Measurements from ENCODE around the gene MPRIP.

MPRIP gene

GRCh38 chr17:17150448-17150800 is 108.2 kb downstream of the MPRIP start (continued):
- TF ChIP-seq, protein P1, sequence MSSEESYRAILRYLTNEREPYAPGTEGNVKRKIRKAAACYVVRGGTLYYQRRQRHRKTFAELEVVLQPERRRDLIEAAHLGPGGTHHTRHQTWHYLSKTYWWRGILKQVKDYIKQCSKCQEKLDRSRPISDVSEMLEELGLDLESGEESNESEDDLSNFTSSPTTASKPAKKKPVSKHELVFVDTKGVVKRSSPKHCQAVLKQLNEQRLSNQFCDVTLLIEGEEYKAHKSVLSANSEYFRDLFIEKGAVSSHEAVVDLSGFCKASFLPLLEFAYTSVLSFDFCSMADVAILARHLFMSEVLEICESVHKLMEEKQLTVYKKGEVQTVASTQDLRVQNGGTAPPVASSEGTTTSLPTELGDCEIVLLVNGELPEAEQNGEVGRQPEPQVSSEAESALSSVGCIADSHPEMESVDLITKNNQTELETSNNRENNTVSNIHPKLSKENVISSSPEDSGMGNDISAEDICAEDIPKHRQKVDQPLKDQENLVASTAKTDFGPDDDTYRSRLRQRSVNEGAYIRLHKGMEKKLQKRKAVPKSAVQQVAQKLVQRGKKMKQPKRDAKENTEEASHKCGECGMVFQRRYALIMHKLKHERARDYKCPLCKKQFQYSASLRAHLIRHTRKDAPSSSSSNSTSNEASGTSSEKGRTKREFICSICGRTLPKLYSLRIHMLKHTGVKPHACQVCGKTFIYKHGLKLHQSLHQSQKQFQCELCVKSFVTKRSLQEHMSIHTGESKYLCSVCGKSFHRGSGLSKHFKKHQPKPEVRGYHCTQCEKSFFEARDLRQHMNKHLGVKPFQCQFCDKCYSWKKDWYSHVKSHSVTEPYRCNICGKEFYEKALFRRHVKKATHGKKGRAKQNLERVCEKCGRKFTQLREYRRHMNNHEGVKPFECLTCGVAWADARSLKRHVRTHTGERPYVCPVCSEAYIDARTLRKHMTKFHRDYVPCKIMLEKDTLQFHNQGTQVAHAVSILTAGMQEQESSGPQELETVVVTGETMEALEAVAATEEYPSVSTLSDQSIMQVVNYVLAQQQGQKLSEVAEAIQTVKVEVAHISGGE (tag by site-specific recombination; conservative IDR thresholded peaks at IDR 0.05; ENCODE audit: low read depth), result no peak
- TF ChIP-seq ZNF16 (tag by site-specific recombination; IDR thresholded peaks at IDR 0.05; ENCODE audit: low read depth) (no peak), GLIS1 (tag by site-specific recombination; IDR thresholded peaks at IDR 0.05) (no peak), REPIN1 (tag by site-specific recombination; IDR thresholded peaks at IDR 0.05; ENCODE audit: low read depth) (no peak), ZIC2 (tag by site-specific recombination; IDR thresholded peaks at IDR 0.05) (no peak), ZNF24 (tag by site-specific recombination; IDR thresholded peaks at IDR 0.05) (no peak), ZNF350 (tag by site-specific recombination; IDR thresholded peaks at IDR 0.05) (no peak), ZNF768 (tag by site-specific recombination; IDR thresholded peaks at IDR 0.05) (no peak), SP2 (tag by site-specific recombination; IDR thresholded peaks at IDR 0.05) (no peak), ZNF777 (tag by site-specific recombination; IDR thresholded peaks at IDR 0.05; ENCODE audit: borderline replicate concordance) (no peak)

GRCh38 chr17:17151055-17151454 is 108.8 kb downstream of the MPRIP start:
- TF ChIP-seq ZNF19 (tag by site-specific recombination; IDR thresholded peaks at IDR 0.05; ENCODE audit: low read depth), result no peak
- no peak for TF ChIP-seq ZNF157 (tag by site-specific recombination; IDR thresholded peaks at IDR 0.05)
- no peak for TF ChIP-seq ZNF354C (tag by site-specific recombination; IDR thresholded peaks at IDR 0.05; ENCODE audit: borderline replicate concordance, low read depth)
- no peak for TF ChIP-seq TSHZ1 (tag by site-specific recombination; IDR thresholded peaks at IDR 0.05; ENCODE audit: borderline replicate concordance)
- TF ChIP-seq ZNF426 (tag by site-specific recombination; IDR thresholded peaks at IDR 0.05), result no peak
- Histone ChIP-seq H3K9me3 (ENCODE audit: control insufficient read depth, insufficient read depth, low read depth, low read length) (no peaks in the 10 kb centered on the region), H3K4me1 (ENCODE audit: control insufficient read depth, insufficient read depth, low read length) (no peaks in the 10 kb centered on the region), H3K4me3 (ENCODE audit: low read depth, low read length) (no peak overlapping the region), H3K27ac (ENCODE audit: extremely low read depth, low read depth, low read length) (no peak overlapping the region), H3K36me3 (ENCODE audit: control insufficient read depth in 2 of 2, insufficient read depth in 1 of 2, low read length in 2 of 2) (peaks cover 35 to 94% of the 10 kb centered on the region in 2 experiments)
- ChIA-PET POLR2A (no interaction called here), CTCF (interaction anchor here (1.9 kb wide), 1 partner anchor 9 kb away, joined by 11 read pairs; no protein-coding TSS in a partner anchor)

DNA sequence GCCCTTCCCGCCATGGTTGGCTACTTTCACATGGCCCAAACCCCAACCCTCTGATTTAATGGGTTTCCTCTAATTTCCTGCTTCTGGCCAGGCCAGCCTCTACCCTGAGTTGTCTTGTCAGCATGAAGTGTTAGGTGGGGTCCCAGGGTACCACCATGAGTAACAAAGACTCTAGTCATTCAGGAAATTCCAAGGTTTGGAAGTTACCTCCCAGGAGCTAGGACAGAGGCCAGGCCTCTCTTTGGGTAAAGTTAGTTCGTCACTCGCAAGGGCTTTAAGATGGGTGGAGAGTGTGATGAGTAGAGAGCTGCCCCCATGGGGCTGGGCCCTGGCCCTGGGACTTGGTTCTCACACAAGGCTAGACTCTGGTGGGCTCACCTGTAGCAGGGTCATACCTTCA is 109.3 kb downstream of the MPRIP start:
- Histone ChIP-seq H3K9me3 (ENCODE audit: control insufficient read depth, insufficient read depth, low read depth, low read length) (no peaks in the 10 kb centered on the region), H3K4me3 (ENCODE audit: low read depth, low read length) (no peak overlapping the region), H3K4me1 (ENCODE audit: control insufficient read depth, insufficient read depth, low read length) (no peaks in the 10 kb centered on the region), H3K27ac (ENCODE audit: extremely low read depth, low read depth, low read length) (no peak overlapping the region), H3K36me3 (ENCODE audit: control insufficient read depth in 2 of 2, insufficient read depth in 1 of 2, low read length in 2 of 2) (peaks cover 35 to 94% of the 10 kb centered on the region in 2 experiments)
- ChIA-PET POLR2A (no interaction called here), CTCF (interaction anchor here (1.9 kb wide), 1 partner anchor 10 kb away, joined by 11 read pairs; no protein-coding TSS in a partner anchor)
- TF ChIP-seq ZNF155 (tag by site-specific recombination; IDR thresholded peaks at IDR 0.05), result no peak
- TF ChIP-seq ZNF549 (tag by site-specific recombination; IDR thresholded peaks at IDR 0.05), result no peak
- no peak for TF ChIP-seq ZNF792 (tag by site-specific recombination; IDR thresholded peaks at IDR 0.05)
- TF ChIP-seq, protein P2, sequence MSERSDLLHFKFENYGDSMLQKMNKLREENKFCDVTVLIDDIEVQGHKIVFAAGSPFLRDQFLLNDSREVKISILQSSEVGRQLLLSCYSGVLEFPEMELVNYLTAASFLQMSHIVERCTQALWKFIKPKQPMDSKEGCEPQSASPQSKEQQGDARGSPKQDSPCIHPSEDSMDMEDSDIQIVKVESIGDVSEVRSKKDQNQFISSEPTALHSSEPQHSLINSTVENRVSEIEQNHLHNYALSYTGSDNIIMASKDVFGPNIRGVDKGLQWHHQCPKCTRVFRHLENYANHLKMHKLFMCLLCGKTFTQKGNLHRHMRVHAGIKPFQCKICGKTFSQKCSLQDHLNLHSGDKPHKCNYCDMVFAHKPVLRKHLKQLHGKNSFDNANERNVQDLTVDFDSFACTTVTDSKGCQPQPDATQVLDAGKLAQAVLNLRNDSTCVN (tag by site-specific recombination; optimal IDR thresholded peaks at IDR 0.05), result no peak
- no peak for TF ChIP-seq ZEB2 (tag by site-specific recombination; IDR thresholded peaks at IDR 0.05)
- TF ChIP-seq ZNF37A (tag by site-specific recombination; IDR thresholded peaks at IDR 0.05), result no peak
- TF ChIP-seq ZNF433 (tag by site-specific recombination; IDR thresholded peaks at IDR 0.05; ENCODE audit: low read depth), result no peak
